Superior temporal gyrus (tissue), 1 donor: ENCODE results near the gene PRPSAP2.
A peak's percentile ranks its signal among the peaks of the same experiment; 100 is the strongest.
"Not testable (repeated sequence)": the region's sequence is repeated elsewhere in the genome, so short reads cannot be mapped to it uniquely, and the experiment has no call there.

ENCODE experiments used
- DNase-seq: peaks from one replicate; pipeline ENCODE4 v3.0.0-alpha.2; 2016; ENCODE audit errors: extremely low spot score

Gene PRPSAP2

GRCh38 chr17:18889658-18890057 lies 31.7 kb downstream of the PRPSAP2 start:
- DNase-seq, result no peak

DNA sequence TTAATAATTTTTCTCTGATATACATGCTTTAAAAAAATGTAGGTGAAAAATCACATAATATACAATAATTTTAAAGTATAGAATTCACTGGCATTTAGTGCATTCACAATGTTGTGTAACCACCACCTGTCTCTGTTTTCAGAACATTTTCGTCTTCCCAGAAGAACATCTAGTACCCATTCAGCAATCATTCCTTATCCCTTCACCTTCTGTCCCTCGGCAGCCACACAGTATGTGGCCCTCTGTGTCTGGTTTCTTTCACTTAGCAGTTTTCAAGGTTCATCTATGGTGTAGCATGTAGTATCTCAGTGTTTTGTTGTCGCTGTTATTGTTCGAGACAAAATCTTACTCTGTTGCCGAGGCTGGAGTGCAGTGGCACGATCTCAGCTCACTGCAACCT lies 33.6 kb downstream of the PRPSAP2 start:
- no peak for DNase-seq

DNA sequence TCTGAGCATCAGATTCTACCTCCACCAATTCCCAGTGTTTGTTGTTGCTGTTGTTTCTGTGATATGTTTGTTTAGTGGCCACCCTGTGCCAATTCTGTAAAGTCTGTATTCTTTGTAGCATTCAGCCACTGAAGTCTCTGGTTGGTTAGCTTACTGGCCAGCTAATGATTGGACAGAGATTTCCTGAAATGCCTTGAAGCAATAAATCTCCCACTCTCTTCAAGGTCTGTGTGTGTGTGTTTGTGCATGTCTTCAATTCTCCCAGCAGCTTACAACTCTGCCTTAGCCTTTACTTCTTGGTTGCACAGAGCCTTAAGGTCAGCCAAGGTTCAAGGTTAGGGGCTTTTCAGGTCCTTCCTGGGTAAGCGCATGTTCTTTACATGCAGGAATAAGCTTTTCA lies 38.2 kb downstream of the PRPSAP2 start:
- no peak for DNase-seq

GRCh38 chr17:18896947-18897346 lies 39.0 kb downstream of the PRPSAP2 start:
- DNase-seq, result no peak

- peak; percentile 32 for DNase-seq
These were observed 46.6 kb downstream of the PRPSAP2 start for GRCh38 chr17:18904482-18904881.

DNA sequence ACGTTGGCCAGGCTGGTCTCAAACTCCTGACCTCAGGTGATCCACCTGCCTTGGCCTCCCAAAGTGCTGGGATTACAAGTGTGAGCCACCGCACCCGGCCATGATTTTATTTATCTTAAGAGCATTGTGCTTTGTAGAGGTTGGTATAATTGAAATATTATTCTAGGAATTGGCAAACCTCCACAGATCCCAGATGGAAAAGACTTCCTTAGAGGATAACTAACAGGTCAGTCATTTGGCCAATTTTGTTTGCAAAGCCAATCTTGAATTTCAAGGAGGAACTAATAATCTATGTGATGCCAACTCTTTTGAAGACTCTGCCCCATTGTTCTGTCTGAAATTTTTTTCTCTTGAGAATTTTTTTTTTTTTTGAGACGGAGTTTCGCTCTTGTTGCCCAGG lies 47.3 kb downstream of the PRPSAP2 start:
- no peak for DNase-seq

DNA sequence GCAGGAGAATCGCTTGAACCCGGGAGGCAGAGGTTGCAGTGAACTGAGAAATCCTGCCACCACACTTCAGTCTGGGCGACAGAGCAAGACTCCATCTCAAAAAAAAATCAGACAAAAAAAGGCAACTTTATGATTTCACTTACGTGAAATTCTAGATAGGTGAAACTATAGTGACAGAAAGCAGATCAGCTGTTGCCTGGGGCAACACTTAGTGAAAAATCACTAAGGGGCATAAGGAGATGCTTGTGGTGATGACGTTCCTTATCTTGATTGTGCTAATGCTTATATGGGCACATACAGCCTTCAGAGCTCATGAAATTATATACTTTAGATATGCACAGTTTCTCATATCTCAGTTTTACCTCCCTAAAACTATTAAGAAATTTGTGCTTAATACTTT lies 52.4 kb downstream of the PRPSAP2 start:
- no peak for DNase-seq

- no peak for DNase-seq
These were observed 53.0 kb downstream of the PRPSAP2 start for GRCh38 chr17:18910881-18911280.

- no peak for DNase-seq
These were observed 59.0 kb downstream of the PRPSAP2 start for GRCh38 chr17:18916816-18917500.

- no peak for DNase-seq
These were observed 59.6 kb downstream of the PRPSAP2 start for GRCh38 chr17:18917506-18918032.

- DNase-seq, result no peak
These were observed 62.0 kb downstream of the PRPSAP2 start for GRCh38 chr17:18919963-18920362.

DNA sequence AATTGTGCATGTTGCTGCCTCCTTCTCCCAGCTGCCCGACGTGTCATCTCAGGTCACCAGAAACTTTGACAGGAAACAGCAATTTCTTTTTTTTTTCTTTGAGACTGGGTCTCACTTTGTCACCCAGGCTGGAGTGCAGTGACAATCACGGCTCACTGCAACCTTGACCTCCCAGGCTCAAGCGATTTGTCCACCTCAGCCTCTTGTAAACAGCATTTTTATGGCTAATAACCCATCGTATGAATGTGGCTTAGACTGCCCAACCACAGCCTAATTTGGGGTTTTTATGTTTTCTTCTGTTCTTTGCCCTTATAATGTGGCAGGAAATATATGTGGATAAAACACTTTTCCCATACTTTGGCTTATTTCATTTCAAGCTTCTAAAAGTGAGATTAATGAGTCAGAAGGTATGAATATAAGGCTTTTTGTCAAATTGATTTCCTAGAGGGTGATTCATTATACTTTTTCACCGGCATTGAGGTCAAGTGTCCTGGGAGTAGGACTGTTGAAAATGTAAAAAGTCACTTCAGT lies 63.0 kb downstream of the PRPSAP2 start:
- no peak for DNase-seq

- no peak for DNase-seq
These were observed 63.6 kb downstream of the PRPSAP2 start for GRCh38 chr17:18921485-18921884.

GRCh38 chr17:18921912-18922451 lies 64.1 kb downstream of the PRPSAP2 start:
- no peak for DNase-seq

DNA sequence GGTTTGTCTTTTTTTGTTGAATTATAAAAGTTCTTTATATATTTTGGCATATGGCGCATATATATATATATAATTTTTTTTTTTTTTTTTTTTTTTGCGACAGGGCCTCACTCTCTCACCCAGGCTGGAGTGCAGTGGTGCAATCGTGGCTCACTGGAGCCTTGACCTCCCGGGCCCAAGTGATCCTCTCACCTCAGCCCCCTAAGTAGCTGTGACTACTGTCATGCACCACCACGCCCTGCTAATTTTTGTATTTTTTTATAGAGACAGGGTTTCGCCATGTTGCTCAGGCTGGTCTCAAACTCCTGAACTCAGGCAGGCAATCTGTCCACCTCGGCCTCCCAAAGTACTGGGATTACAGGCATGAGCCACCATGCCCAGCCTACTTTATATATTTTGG lies 64.7 kb downstream of the PRPSAP2 start:
- DNase-seq, result not testable (repeated sequence)

GRCh38 chr17:18925187-18925586 lies 67.3 kb downstream of the PRPSAP2 start:
- DNase-seq, result no peak

DNA sequence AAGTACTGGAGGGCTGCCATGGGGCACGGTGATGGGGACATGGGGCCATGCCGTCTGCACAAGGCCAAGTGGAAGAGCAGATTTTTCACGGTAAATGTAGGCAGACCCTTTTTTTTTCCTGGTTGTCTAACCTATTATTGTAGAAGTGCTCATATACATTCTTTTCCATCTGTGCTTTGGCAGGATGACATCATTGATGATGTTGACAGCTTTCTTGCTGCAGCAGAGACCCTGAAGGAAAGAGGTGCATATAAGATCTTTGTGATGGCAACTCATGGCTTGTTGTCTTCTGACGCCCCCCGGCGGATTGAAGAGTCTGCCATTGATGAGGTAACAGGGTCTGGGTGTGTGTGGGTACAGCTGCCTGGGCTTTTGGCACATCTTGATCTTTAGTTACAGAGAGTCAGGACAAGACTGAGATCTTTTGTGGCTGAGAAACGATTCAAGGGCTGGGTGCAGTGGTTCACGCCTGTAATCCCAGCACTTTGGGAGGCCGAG lies 70.7 kb downstream of the PRPSAP2 start:
- no peak for DNase-seq

DNA sequence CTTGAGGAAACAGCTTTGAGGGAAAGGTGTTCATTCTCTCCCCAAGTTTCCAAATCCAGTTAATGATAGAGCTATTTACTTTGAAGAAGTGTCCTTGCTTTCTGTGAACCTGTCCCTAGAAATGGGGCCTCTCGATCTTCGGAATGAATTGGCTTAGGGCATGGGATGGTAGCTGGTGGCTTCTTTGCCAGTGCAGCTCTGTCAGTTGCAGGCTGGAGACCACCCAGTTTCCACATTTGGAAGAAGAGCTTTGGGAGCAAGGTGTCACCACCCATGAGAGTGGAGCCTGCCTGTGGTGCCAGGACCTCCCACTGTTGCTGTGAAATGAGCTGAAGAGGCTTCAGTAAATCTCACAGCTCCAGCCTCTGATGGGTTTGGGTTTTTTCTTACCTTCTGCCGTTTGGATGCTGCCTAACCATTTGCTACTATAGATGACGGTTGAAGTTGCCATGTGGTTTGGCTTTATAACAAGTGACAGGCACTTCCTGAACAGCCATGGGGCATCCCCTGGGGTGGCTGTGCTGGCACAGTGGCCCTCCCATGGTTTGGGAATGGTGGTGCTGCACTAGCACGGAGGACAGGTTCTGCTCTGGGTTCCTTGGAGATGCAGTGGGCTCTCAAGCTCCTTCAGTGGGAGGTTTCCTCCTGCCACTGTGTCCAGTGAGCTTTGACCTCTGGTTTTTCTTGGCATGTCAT lies 74.6 kb downstream of the PRPSAP2 start:
- no peak for DNase-seq

DNA sequence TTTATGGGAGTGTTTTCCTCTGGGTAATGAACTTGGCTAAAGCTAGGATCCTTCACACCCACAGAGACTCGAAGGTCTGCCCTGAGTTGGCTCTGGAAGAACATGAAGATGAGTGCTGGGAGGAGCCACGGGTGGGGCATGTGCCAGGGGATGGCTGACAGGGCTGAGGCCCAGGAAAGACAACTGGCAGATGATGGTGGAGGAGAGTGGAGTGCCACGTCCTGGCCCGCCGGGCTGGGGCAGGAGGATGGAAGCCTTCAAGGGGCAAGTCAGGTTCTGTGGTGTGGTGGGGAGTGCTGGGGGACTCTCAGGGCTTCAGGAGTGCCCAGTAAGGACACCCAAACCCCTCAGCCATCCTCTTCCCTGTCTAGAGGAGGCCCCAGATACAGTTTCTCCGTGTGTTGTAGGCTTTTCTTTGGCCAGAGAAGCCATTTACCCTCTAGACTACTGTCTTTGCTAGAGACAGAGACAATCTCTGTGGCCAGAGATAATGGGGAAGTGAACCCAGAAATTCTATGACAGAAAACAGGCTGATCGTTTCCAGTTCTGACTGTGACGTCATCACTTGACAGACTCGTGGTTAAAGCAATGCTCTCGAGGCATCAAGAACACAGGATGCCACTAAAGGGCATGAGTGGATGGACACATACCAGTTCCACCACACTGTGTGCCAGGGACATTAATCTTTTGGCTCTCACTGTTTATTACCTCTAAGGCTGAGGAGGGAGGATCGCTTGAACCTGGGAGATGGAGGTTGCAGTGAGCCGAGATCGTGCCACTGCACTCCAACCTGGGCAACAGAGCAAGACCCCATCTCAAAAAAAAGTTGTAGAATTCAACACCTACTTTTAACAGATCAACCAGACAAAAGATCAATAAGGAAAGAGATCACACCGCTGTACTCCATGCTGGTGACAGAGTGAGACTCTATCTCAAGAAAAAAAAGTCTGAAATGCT lies 75.4 kb downstream of the PRPSAP2 start:
- DNase-seq, result no peak

- no peak for DNase-seq
These were observed 80.2 kb downstream of the PRPSAP2 start for GRCh38 chr17:18937981-18938691.

DNA sequence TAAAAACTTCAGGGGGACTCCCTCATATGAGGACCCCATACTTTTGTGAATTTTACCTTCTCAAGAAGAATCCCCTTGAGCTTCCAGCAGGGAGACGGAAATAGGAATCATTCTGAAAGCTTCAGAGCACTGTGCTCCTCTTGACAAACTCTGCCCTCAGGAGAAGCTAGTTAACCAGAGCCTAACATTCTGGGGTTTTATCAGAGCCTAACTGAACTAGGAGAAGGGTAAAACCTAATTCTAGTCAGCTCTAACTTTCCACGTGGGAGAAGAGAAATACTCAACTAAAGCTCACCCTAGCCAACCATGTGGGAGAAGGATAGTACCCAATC lies 80.7 kb downstream of the PRPSAP2 start:
- no peak for DNase-seq
